ENCODE data around the gene STEAP1B.

GRCh38 chr7:22429386-22429785, 70.6 kb downstream of the STEAP1B start:
- TF ChIP-seq CTCF (IDR thresholded peaks at IDR 0.05) (no peak), POLR2AphosphoS5 (IDR thresholded peaks at IDR 0.05) (no peak)

Data from esophagus muscularis mucosa (tissue), 3 donors.